GM10266 (cell line): Measurements from ENCODE around the gene CCDC12.
A peak's percentile ranks its signal among the peaks of the same experiment; 100 is the strongest.

Experiments used
- DNase-seq: peaks from one replicate; pipeline ENCODE4 v3.0.0; 2012; ENCODE audit errors: extremely low spot score
- CTCF ChIP-seq: IDR thresholded peaks from 2 replicates; pipeline ENCODE4 v1.5.1; 2012; ENCODE audit warnings: mild to moderate bottlenecking, low read depth; ENCODE audit not compliant: control insufficient read depth, insufficient read depth; ENCODE audit errors: missing control alignments

The CCDC12 gene

DNA sequence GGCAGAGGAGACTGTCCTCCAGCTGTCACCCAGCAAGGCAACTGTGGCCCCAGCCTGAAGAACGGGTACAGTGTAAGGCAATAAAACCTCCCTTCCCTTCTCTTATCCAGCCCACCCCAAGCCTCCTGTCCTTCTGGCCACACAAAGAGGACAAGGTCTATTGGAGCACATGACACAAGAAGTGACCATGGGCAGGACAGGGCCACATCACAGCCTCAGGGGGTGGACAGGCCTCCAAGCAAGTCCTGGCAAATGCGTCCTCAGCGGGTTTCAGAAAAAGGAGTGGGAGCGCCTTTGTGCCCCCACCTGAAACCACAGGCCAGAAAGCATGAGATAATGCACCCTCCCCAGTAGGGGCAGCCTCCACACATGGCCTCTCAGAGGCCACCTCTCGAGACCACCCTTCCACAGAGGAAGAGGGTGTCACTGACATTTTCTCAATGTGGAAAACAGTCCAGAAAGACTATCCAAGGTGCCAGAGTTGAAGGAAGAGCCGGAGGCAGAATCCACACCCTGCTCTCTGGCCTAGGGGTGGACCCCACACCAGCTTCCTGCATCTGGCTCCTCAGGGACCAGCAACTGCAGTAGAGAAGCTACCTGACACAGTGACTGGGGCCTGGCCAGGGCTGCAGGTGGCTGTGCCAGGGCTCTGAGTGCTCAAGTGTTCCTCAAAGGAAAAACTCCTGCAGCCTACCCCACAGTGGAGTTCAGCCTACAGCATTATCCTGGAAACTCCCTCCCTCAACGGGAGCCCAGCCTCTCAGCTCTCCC, 43.9 kb downstream of the CCDC12 start:
- no peak for DNase-seq
- peak; percentile 5 for TF ChIP-seq CTCF

GRCh38 chr3:46931631-46932331, 44.8 kb downstream of the CCDC12 start:
- DNase-seq, result no peak
- no peak for TF ChIP-seq CTCF

- DNase-seq, result no peak
- TF ChIP-seq CTCF, result no peak
Observed at GRCh38 chr3:46930945-46931403, 45.6 kb downstream of the CCDC12 start.

DNA sequence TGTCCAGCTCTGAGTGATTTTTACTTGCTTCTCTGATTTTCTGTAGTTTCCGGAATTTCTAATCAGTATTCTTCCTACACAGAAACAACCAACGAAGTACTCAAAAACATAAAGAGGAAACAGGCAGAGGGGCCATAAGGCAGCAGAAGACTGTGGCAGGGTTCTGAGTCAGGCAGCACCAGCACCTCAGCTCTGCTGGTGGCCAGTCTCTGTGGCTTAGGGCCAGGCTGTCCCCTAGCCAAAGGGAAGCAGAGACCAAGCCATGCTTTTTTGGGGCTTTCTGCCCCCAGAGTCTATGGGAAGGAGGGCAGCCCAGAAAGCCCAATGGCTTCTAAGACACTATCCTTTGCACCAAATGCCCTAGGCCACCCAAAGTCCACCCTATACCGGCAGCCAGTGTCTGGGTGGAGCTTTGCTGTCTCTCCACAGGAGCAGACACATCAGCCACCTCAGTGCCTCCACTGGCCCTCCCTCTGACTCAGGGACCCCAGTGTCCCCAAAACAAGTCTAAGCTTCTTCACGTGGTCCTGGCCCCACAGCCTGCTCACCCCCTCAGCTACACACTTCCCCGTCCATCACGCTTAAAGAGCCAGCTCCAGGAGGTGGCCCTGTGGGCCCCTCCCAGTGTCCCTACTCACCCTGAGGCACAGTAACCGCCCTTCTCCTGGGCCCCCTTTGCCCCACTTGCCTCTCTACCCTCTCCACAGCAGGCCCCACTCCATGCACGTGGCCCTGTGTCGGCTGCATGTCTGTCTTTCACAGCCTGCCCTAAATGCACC, 46.2 kb downstream of the CCDC12 start:
- TF ChIP-seq CTCF, result no peak
- no peak for DNase-seq

- TF ChIP-seq CTCF, result no peak
- no peak for DNase-seq
Observed at GRCh38 chr3:46929324-46929723, 47.2 kb downstream of the CCDC12 start.

GRCh38 chr3:46928282-46928681, 48.3 kb downstream of the CCDC12 start:
- TF ChIP-seq CTCF, result no peak
- no peak for DNase-seq

DNA sequence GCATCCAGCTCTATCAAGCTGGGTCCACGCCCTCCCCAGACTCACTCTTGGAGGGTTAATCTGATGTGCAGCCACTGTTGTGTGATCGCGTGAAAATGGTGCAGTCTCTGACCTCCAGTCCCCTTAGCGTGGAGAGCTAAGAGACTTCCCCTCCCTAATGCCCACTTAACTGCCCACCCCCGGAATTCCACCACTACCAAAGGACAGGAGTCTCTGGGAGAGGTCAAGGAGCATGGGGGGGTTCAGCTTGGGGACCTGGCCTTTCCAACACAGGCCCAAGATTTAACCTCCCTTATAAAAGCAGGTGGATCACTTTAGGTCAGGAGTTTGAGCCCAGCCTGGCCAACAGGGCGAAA, 48.8 kb downstream of the CCDC12 start:
- no peak for DNase-seq

More for the DNA sequence above, 48.8 kb downstream of the CCDC12 start:
- no peak for TF ChIP-seq CTCF
